CD14-positive monocyte (primary cell): ENCODE data around the gene NPTX2. TPM values are rescaled to one million over a fixed set of nuclear protein-coding genes. Genes with fewer than 3 reads are reported as not detected.

Source experiments
- DNase-seq, 3 donors: peaks; one replicate each; pipeline ENCODE4 v3.0.0-alpha.2; 2011 to 2022
- H2AFZ ChIP-seq: 2 replicates; pipeline ENCODE4 v1.6.0; 2012; ENCODE audit warnings: mild to moderate bottlenecking, low read depth, low read length, inconsistent platforms; ENCODE audit not compliant: insufficient read depth, poor library complexity, severe bottlenecking
- H3K27ac ChIP-seq, 2 donors: 1 replicate in 1 of 2; 2 replicates in 1 of 2; pipeline ENCODE4 v1.5.1; 2012 to 2013; ENCODE audit warnings: low read length in 2 of 2, control low read depth in 1 of 2, inconsistent platforms in 1 of 2, low read depth in 1 of 2, mild to moderate bottlenecking in 1 of 2
- H3K27me3 ChIP-seq, 2 donors: one replicate each; pipeline versions ENCODE4 v1.6.0 to v1.6.1; 2011 to 2013; ENCODE audit warnings: low read length in 2 of 2; ENCODE audit not compliant: control insufficient read depth in 2 of 2, insufficient read depth in 2 of 2
- H3K36me3 ChIP-seq, 2 donors: replicated peaks in 1 of 2; 1 replicate in 1 of 2; 2 replicates in 1 of 2; pipeline versions ENCODE4 v1.5.1 to v1.6.1; 2012 to 2013; ENCODE audit warnings: low read length in 2 of 2, control low read depth in 1 of 2, inconsistent platforms in 1 of 2, mild to moderate bottlenecking in 1 of 2; ENCODE audit not compliant: insufficient read depth in 2 of 2, control insufficient read depth in 1 of 2
- H3K4me1 ChIP-seq, 2 donors: 1 replicate in 1 of 2; 2 replicates in 1 of 2; pipeline versions ENCODE4 v1.5.1 to v1.6.1; 2012 to 2013; ENCODE audit warnings: low read length in 2 of 2, control low read depth in 1 of 2, inconsistent platforms in 1 of 2, mild to moderate bottlenecking in 1 of 2, moderate library complexity in 1 of 2; ENCODE audit not compliant: insufficient read depth in 2 of 2, control insufficient read depth in 1 of 2
- H3K4me2 ChIP-seq: replicated peaks from 2 replicates; pipeline ENCODE3; 2012; ENCODE audit warnings: low read length, moderate library complexity, mild to moderate bottlenecking; ENCODE audit not compliant: poor library complexity, severe bottlenecking; ENCODE audit errors: extremely low read depth
- H3K4me3 ChIP-seq, 3 experiments: fragments of 200-600 bp in 1 of 3; sonication (generic) in 1 of 3; replicated peaks in 1 of 3; 1 replicate in 2 of 3; 2 replicates in 1 of 3; pipeline ENCODE4 v1.5.1; 2011 to 2013; ENCODE audit warnings: low read length in 3 of 3, mild to moderate bottlenecking in 3 of 3, control low read depth in 2 of 3, low read depth in 2 of 3, inconsistent platforms in 1 of 3, moderate library complexity in 1 of 3
- H3K79me2 ChIP-seq: 2 replicates; pipeline ENCODE4 v1.6.0; 2012; ENCODE audit warnings: mild to moderate bottlenecking, control low read depth, inconsistent platforms, low read length, moderate library complexity; ENCODE audit not compliant: insufficient read depth
- H3K9ac ChIP-seq: 2 replicates; pipeline ENCODE4 v1.6.0; 2017; ENCODE audit warnings: low read length, mild to moderate bottlenecking; ENCODE audit not compliant: insufficient read depth, poor library complexity, severe bottlenecking
- H3K9me3 ChIP-seq, 2 donors: replicated peaks in 1 of 2; 1 replicate in 1 of 2; 2 replicates in 1 of 2; pipeline versions ENCODE4 v1.5.1 to v1.6.1; 2012 to 2013; ENCODE audit warnings: low read length in 2 of 2, control low read depth in 1 of 2; ENCODE audit not compliant: control insufficient read depth in 1 of 2, insufficient read depth in 1 of 2
- H4K20me1 ChIP-seq: 2 replicates; pipeline ENCODE4 v1.6.0; 2012; ENCODE audit warnings: mild to moderate bottlenecking, low read length, control low read depth, moderate library complexity; ENCODE audit not compliant: insufficient read depth
- H3K27ac Mint-ChIP-seq, 7 donors: one replicate each; pipeline ENCODE4 v1.8.0; 2020; ENCODE audit warnings: mild to moderate bottlenecking in 7 of 7, mixed read lengths in 7 of 7, moderate library complexity in 6 of 7, inconsistent platforms in 2 of 7
- H3K27me3 Mint-ChIP-seq, 3 donors: one replicate each; pipeline ENCODE4 v1.8.0; 2021 to 2022; ENCODE audit warnings: low read depth in 3 of 3, mild to moderate bottlenecking in 3 of 3, mixed read lengths in 3 of 3, moderate library complexity in 3 of 3, inconsistent platforms in 1 of 3
- H3K36me3 Mint-ChIP-seq, 2 donors: one replicate each; pipeline ENCODE4 v1.8.0; 2020; ENCODE audit warnings: mixed read lengths in 2 of 2, inconsistent platforms in 1 of 2, mild to moderate bottlenecking in 1 of 2
- H3K4me1 Mint-ChIP-seq: one replicate; pipeline ENCODE4 v1.8.0; 2020; ENCODE audit warnings: mild to moderate bottlenecking, mixed read lengths
- H3K4me3 Mint-ChIP-seq, 2 donors: one replicate each; pipeline ENCODE4 v1.8.0; 2020; ENCODE audit warnings: mild to moderate bottlenecking in 2 of 2, mixed read lengths in 2 of 2, moderate library complexity in 1 of 2
- H3K9me3 Mint-ChIP-seq, 7 donors: one replicate each; pipeline ENCODE4 v1.8.0; 2020 to 2022; ENCODE audit warnings: mixed read lengths in 7 of 7, mild to moderate bottlenecking in 6 of 7, moderate library complexity in 6 of 7, inconsistent platforms in 2 of 7
- CTCF ChIP-seq: fragments of 200-600 bp; IDR thresholded peaks from one replicate; pipeline ENCODE4 v1.8.0; 2022; ENCODE audit warnings: antibody characterized with exemption, mild to moderate bottlenecking
- WGBS: methylation state at CpG from one replicate; pipeline ENCODE4 v1.1.5; 2013; ENCODE audit warnings: missing lambda C conversion rate; ENCODE audit not compliant: insufficient coverage; 5-methylcytosine and 5-hydroxymethylcytosine counted together
- intact Hi-C, 2 donors: fragments of 100-400 bp; cut with micrococcal nuclease; formaldehyde crosslinking; loops; one replicate each; pipeline versions ENCODE4 v1.15.0 to v1.15.1; 2023
- polyA plus RNA-seq, 3 donors: library from polyadenylated mRNA; depleted of rRNA in 1 of 3; unstranded in 2 of 3; stranded (reverse) in 1 of 3; fragments of 300-500 nt in 2 of 3; fragments of >200 nt in 1 of 3; fragmentation: Illumina TruSeq in 2 of 3; gene quantifications; 1 replicate in 2 of 3; 2 replicates in 1 of 3; pipeline ENCODE4 v1.2.3, GENCODE V29; 2012 to 2021

NPTX2 gene
- polyA plus RNA-seq, 3 donors: not detected

- no peak for DNase-seq
- Histone ChIP-seq H3K27me3 (no peaks in the 10 kb centered on the region), H2AFZ (no peak overlapping the region), H3K4me2 (no peak overlapping the region), H3K9ac (no peak overlapping the region), H3K27ac (no peak overlapping the region), H3K36me3 (no peaks in the 10 kb centered on the region), H4K20me1 (no peaks in the 10 kb centered on the region), H3K4me1 (no peaks in the 10 kb centered on the region), H3K9me3 (peaks cover 8 to 14% of the 10 kb centered on the region in 2 donors), H3K4me3 (no peak overlapping the region), H3K79me2 (no peaks in the 10 kb centered on the region)
- Mint-ChIP-seq H3K9me3 (peaks cover 7 to 24% (median 16%) of the 10 kb centered on the region in 7 donors), H3K27me3 (peaks cover 0 to 4% (median 0%) of the 10 kb centered on the region in 3 donors), H3K4me3 (no peak overlapping the region), H3K36me3 (no peaks in the 10 kb centered on the region), H3K27ac (no peak overlapping the region), H3K4me1 (no peaks in the 10 kb centered on the region)
- TF ChIP-seq CTCF: no peak
- intact Hi-C loops: no loop called here
- 85% methylated on average over 7 of the region's 11 CpGs for WGBS
Observed at GRCh38 chr7:98668255-98668654, 51.2 kb downstream of the NPTX2 start.

GRCh38 chr7:98669329-98670000 is 52.4 kb downstream of the NPTX2 start:
- Mint-ChIP-seq H3K27ac (no peak overlapping the region), H3K9me3 (peaks cover 4 to 23% (median 10%) of the 10 kb centered on the region in 7 donors), H3K36me3 (no peaks in the 10 kb centered on the region), H3K4me1 (no peaks in the 10 kb centered on the region), H3K27me3 (peaks cover 0 to 4% (median 0%) of the 10 kb centered on the region in 3 donors), H3K4me3 (no peak overlapping the region)
- Histone ChIP-seq H3K27me3 (no peaks in the 10 kb centered on the region), H3K9ac (no peak overlapping the region), H3K79me2 (no peaks in the 10 kb centered on the region), H3K9me3 (peaks cover 1 to 8% of the 10 kb centered on the region in 2 donors), H3K4me3 (no peak overlapping the region), H3K36me3 (no peaks in the 10 kb centered on the region), H4K20me1 (no peaks in the 10 kb centered on the region), H3K4me1 (no peaks in the 10 kb centered on the region), H3K4me2 (no peak overlapping the region), H2AFZ (no peak overlapping the region), H3K27ac (no peak overlapping the region)
- TF ChIP-seq CTCF: no peak
- DNase-seq: no peak
- intact Hi-C loops: no loop called here
- whole genome bisulfite sequencing: 95% methylated on average over 6 of the region's 9 CpGs
